ENCODE measurements around the gene TAF4. TPM values are rescaled to one million over a fixed set of nuclear protein-coding genes. Genes with fewer than 3 reads are reported as not detected.
A peak's percentile ranks its signal among the peaks of the same experiment; 100 is the strongest.

TAF4 gene
- total and polyA plus RNA-seq, 2 of the 13 experiments (the other 11 are each of a cell fraction or from before 2014, with no cell fraction given) = 5.9 to 12.0 TPM

DNA sequence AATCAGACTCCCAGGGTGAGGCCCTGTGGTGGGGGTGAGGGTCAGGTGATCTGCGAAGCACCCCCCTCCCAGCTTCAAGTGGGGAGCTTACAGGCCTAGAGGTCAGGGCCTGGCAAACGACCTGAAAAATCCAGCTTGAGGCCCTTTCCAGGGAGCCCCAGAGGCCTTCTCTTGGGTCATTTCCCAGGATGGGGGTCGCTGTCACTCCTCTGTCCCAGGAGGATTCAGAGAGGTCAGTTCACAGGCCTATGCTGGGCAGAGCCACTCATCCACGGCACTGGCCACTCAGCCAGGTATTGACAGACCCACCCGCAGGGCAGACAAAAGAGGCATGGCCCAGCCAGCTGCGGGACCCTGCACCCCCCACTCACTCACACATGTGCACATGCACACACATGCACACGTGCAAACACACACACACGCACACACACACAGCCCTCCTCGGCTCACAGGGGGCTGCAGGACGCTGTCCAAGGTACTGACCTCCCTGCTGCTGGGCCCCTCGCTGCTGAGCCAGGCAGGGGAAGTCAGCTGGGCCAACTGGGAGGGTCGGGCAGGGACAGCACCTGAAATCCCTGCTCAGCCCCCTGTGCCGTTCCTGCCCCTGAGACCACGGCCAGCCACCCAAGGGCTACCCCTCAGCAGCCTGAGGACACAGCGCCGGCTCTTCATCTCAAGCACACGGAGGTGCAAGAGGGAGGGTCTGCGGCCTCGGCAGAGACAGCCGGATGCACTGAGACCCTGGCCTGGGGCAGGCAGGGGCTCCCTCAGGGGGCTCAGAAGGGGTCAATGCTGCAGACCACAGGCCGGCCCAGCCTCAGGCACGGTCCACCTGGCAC, 113.8 kb downstream of the TAF4 start (continued):
- TF ChIP-seq, protein P1, sequence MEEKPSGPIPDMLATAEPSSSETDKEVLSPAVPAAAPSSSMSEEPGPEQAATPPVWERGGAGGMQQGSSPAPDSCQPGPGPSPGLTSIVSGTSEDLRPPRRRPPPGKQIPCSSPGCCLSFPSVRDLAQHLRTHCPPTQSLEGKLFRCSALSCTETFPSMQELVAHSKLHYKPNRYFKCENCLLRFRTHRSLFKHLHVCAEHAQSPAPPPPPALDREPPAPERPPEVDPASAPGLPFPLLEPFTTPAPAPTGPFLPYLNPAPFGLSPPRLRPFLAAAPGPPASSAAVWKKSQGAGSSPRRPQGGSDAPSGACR (CRISPR knock-in tag; IDR thresholded peaks at IDR 0.05) = peak; percentile 92
- TF ChIP-seq ZMYM4 (CRISPR knock-in tag; IDR thresholded peaks at IDR 0.05) (peak; percentile 85), ZNF790 (CRISPR knock-in tag; IDR thresholded peaks at IDR 0.05; ENCODE audit: borderline replicate concordance) (peak; percentile 99), ERF (CRISPR knock-in tag; IDR thresholded peaks at IDR 0.05) (peak; percentile 97), ZNF773 (CRISPR knock-in tag; IDR thresholded peaks at IDR 0.05; ENCODE audit: borderline replicate concordance) (peak; percentile 97), ATF7-NPFF (CRISPR knock-in tag; IDR thresholded peaks at IDR 0.05; ENCODE audit: low read depth) (peak; percentile 98), SIN3A (IDR thresholded peaks at IDR 0.05; ENCODE audit: borderline replicate concordance, low read depth, low read length) (no peak), MAF1 (CRISPR knock-in tag; IDR thresholded peaks at IDR 0.05; ENCODE audit: borderline replicate concordance) (peak; percentile 81; the same call in 1 of the 2 replicates), TMF1 (CRISPR knock-in tag; IDR thresholded peaks at IDR 0.05; ENCODE audit: low read depth) (peak; percentile 98), NFKBIZ (CRISPR knock-in tag; IDR thresholded peaks at IDR 0.05) (0 out of 2 replicates have a peak, but pooled peaks have one; percentile 37), HMGA1 (CRISPR knock-in tag; conservative IDR thresholded peaks at IDR 0.05) (no peak), ZNF572 (CRISPR knock-in tag; IDR thresholded peaks at IDR 0.05) (peak; percentile 98), PHF21A (CRISPR knock-in tag; IDR thresholded peaks at IDR 0.05) (no peak), KLF9 (CRISPR knock-in tag; IDR thresholded peaks at IDR 0.05; ENCODE audit: low read depth) (peak; percentile 84; the same call in 1 of the 2 replicates), EZH2 (conservative IDR thresholded peaks at IDR 0.05; ENCODE audit: low read depth, low read length) (no peak), FOXC1 (CRISPR knock-in tag; IDR thresholded peaks at IDR 0.05; ENCODE audit: borderline replicate concordance) (peak; percentile 91; the same call in 1 of the 2 replicates), ATM (IDR thresholded peaks at IDR 0.05; ENCODE audit: borderline replicate concordance) (no peak)
- TF ChIP-seq, protein P2, sequence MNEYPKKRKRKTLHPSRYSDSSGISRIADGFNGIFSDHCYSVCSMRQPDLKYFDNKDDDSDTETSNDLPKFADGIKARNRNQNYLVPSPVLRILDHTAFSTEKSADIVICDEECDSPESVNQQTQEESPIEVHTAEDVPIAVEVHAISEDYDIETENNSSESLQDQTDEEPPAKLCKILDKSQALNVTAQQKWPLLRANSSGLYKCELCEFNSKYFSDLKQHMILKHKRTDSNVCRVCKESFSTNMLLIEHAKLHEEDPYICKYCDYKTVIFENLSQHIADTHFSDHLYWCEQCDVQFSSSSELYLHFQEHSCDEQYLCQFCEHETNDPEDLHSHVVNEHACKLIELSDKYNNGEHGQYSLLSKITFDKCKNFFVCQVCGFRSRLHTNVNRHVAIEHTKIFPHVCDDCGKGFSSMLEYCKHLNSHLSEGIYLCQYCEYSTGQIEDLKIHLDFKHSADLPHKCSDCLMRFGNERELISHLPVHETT (CRISPR knock-in tag; conservative IDR thresholded peaks at IDR 0.05) = peak; percentile 83; the same call in 1 of the 2 replicates
- TF ChIP-seq, protein P3, sequence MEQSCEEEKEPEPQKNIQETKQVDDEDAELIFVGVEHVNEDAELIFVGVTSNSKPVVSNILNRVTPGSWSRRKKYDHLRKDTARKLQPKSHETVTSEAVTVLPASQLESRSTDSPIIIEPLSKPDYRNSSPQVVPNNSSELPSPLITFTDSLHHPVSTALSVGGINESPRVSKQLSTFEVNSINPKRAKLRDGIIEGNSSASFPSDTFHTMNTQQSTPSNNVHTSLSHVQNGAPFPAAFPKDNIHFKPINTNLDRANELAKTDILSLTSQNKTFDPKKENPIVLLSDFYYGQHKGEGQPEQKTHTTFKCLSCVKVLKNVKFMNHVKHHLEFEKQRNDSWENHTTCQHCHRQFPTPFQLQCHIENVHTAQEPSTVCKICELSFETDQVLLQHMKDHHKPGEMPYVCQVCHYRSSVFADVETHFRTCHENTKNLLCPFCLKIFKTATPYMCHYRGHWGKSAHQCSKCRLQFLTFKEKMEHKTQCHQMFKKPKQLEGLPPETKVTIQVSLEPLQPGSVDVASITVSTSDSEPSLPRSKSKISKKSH (CRISPR knock-in tag; IDR thresholded peaks at IDR 0.05; ENCODE audit: borderline replicate concordance) = peak; percentile 92
- TF ChIP-seq, protein P4, sequence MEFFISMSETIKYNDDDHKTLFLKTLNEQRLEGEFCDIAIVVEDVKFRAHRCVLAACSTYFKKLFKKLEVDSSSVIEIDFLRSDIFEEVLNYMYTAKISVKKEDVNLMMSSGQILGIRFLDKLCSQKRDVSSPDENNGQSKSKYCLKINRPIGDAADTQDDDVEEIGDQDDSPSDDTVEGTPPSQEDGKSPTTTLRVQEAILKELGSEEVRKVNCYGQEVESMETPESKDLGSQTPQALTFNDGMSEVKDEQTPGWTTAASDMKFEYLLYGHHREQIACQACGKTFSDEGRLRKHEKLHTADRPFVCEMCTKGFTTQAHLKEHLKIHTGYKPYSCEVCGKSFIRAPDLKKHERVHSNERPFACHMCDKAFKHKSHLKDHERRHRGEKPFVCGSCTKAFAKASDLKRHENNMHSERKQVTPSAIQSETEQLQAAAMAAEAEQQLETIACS (CRISPR knock-in tag; IDR thresholded peaks at IDR 0.05) = no peak; the same call in 1 of the 2 replicates
- TF ChIP-seq, protein P5, sequence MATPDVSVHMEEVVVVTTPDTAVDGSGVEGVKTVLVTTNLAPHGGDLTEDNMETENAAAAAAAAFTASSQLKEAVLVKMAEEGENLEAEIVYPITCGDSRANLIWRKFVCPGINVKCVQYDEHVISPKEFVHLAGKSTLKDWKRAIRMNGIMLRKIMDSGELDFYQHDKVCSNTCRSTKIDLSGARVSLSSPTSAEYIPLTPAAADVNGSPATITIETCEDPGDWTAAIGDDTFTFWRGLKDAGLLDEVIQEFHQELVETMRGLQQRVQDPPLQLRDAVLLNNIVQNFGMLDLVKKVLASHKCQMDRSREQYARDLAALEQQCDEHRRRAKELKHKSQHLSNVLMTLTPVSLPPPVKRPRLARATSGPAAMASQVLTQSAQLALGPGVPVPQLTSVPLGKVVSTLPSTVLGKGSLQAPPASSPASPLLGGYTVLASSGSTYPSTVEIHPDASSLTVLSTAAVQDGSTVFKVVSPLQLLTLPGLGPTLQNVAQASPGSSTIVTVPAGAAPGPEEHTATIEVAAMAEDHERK (CRISPR knock-in tag; IDR thresholded peaks at IDR 0.05; ENCODE audit: low read depth) = no peak
- TF ChIP-seq, protein P6, sequence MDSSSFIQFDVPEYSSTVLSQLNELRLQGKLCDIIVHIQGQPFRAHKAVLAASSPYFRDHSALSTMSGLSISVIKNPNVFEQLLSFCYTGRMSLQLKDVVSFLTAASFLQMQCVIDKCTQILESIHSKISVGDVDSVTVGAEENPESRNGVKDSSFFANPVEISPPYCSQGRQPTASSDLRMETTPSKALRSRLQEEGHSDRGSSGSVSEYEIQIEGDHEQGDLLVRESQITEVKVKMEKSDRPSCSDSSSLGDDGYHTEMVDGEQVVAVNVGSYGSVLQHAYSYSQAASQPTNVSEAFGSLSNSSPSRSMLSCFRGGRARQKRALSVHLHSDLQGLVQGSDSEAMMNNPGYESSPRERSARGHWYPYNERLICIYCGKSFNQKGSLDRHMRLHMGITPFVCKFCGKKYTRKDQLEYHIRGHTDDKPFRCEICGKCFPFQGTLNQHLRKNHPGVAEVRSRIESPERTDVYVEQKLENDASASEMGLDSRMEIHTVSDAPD (CRISPR knock-in tag; IDR thresholded peaks at IDR 0.05) = no peak

Measured in HepG2 (cell line).